ENCODE data around the gene UNK. TPM values are rescaled to one million over a fixed set of nuclear protein-coding genes. Genes with fewer than 3 reads are reported as not detected.

The UNK gene
- total and polyA plus RNA-seq, 2 of the 13 experiments (the other 11 are each of a cell fraction or from before 2014, with no cell fraction given), result 31.6 to 33.0 TPM

- no peak for TF ChIP-seq KDM4B (CRISPR knock-in tag; IDR thresholded peaks at IDR 0.05)
- TF ChIP-seq PCBP1 (IDR thresholded peaks at IDR 0.05; ENCODE audit: borderline replicate concordance, low read depth, low read length), result no peak
- no peak for TF ChIP-seq ZBTB1 (CRISPR knock-in tag; IDR thresholded peaks at IDR 0.05; ENCODE audit: borderline replicate concordance)
- TF ChIP-seq EP300 (IDR thresholded peaks at IDR 0.05; ENCODE audit: low read depth in 2 of 2, low read length in 2 of 2), result peak in 1 of 2 experiments; percentile 46; a peak in 1 of 4 replicates
- peak; percentile 34; the same call in 1 of the 2 replicates for TF ChIP-seq EP300 (CRISPR knock-in tag; IDR thresholded peaks at IDR 0.05; ENCODE audit: borderline replicate concordance)
- no peak for TF ChIP-seq MATR3 (CRISPR knock-in tag; IDR thresholded peaks at IDR 0.05)
- TF ChIP-seq ARNT2 (CRISPR knock-in tag; IDR thresholded peaks at IDR 0.05; ENCODE audit: low read depth), result peak; percentile 90
- peak; percentile 71; the same call in 1 of the 2 replicates for TF ChIP-seq HINFP (CRISPR knock-in tag; IDR thresholded peaks at IDR 0.05; ENCODE audit: low read depth)
- TF ChIP-seq CBX1 (IDR thresholded peaks at IDR 0.05; ENCODE audit: low read depth), result peak; percentile 11
- TF ChIP-seq ZSCAN5A (CRISPR knock-in tag; IDR thresholded peaks at IDR 0.05; ENCODE audit: borderline replicate concordance), result peak; percentile 92; the same call in 1 of the 2 replicates
- TF ChIP-seq HOXA7 (CRISPR knock-in tag; IDR thresholded peaks at IDR 0.05), result no peak
- TF ChIP-seq BATF2 (CRISPR knock-in tag; IDR thresholded peaks at IDR 0.05), result 0 out of 2 replicates have a peak, but pooled peaks have one; percentile 58
- TF ChIP-seq RBM39 (IDR thresholded peaks at IDR 0.05; ENCODE audit: low read depth, low read length, poor library complexity, severe bottlenecking), result peak; percentile 47
- TF ChIP-seq SMC3 (IDR thresholded peaks at IDR 0.05; ENCODE audit: low read length), result no peak
- no peak for TF ChIP-seq DNMT3B (CRISPR knock-in tag; conservative IDR thresholded peaks at IDR 0.05)
- TF ChIP-seq SP140L (CRISPR knock-in tag; IDR thresholded peaks at IDR 0.05; ENCODE audit: borderline replicate concordance), result no peak
- peak; percentile 63 for TF ChIP-seq MED1 (CRISPR knock-in tag; IDR thresholded peaks at IDR 0.05)
- TF ChIP-seq PLSCR1 (CRISPR knock-in tag; IDR thresholded peaks at IDR 0.05; ENCODE audit: borderline replicate concordance), result peak; percentile 71; the same call in 1 of the 2 replicates
- TF ChIP-seq ZNF232 (CRISPR knock-in tag; IDR thresholded peaks at IDR 0.05; ENCODE audit: borderline replicate concordance), result 0 out of 2 replicates have a peak, but pooled peaks have one; percentile 61
- TF ChIP-seq TMF1 (CRISPR knock-in tag; IDR thresholded peaks at IDR 0.05; ENCODE audit: low read depth), result peak; percentile 98
- peak; percentile 14; the same call in 1 of the 2 replicates for TF ChIP-seq ETV5 (CRISPR knock-in tag; IDR thresholded peaks at IDR 0.05; ENCODE audit: borderline replicate concordance)
- TF ChIP-seq ZNF766 (CRISPR knock-in tag; IDR thresholded peaks at IDR 0.05; ENCODE audit: borderline replicate concordance), result peak; percentile 78; the same call in 1 of the 2 replicates
- peak; percentile 74 for TF ChIP-seq ELF3 (CRISPR knock-in tag; IDR thresholded peaks at IDR 0.05)
- no peak for TF ChIP-seq ZNF576 (CRISPR knock-in tag; IDR thresholded peaks at IDR 0.05)
- no peak for TF ChIP-seq ZNF136 (CRISPR knock-in tag; IDR thresholded peaks at IDR 0.05; ENCODE audit: low read depth)
Measured at GRCh38 chr17:75753514-75754377, 30.9 kb upstream of the UNK start (continued).

All from HepG2 (cell line).